Kidney epithelial cell (primary cell): ENCODE measurements around the gene PRAC2. TPM values are rescaled to one million over a fixed set of nuclear protein-coding genes. Genes with fewer than 3 reads are reported as not detected.

Experiments
- DNase-seq: peaks from one replicate; pipeline ENCODE4 v3.0.0-alpha.2; 2010; ENCODE audit warnings: low read depth
- H3K27me3 ChIP-seq: 2 replicates; pipeline ENCODE4 v1.6.0; 2011; ENCODE audit warnings: low read length; ENCODE audit not compliant: control insufficient read depth, insufficient read depth
- H3K36me3 ChIP-seq: 2 replicates; pipeline ENCODE4 v1.5.1; 2011; ENCODE audit warnings: low read length; ENCODE audit not compliant: control insufficient read depth, insufficient read depth
- H3K4me3 ChIP-seq: 2 replicates; pipeline ENCODE4 v1.5.1; 2011; ENCODE audit warnings: low read depth, mild to moderate bottlenecking, control low read depth, low read length
- CTCF ChIP-seq: IDR thresholded peaks from 2 replicates; pipeline ENCODE4 v1.5.1; 2011; ENCODE audit warnings: mild to moderate bottlenecking, moderate library complexity, low read length, control low read depth, inconsistent platforms; ENCODE audit not compliant: insufficient read depth, poor library complexity, severe bottlenecking
- total RNA-seq: library from RNA; depleted of rRNA; stranded (reverse); fragments of >200 nt; gene quantifications from 2 replicates; pipeline ENCODE4 v1.2.3, GENCODE V29; 2015

PRAC2 gene
- total RNA-seq, 1 donor from 2014 or later = not detected

- no peak for TF ChIP-seq CTCF
- DNase-seq = no peak
- H3K4me3 ChIP-seq = no peak overlapping the region
- H3K27me3 ChIP-seq = peaks cover 90% of the 10 kb centered on the region
- H3K36me3 ChIP-seq = no peaks in the 10 kb centered on the region
These were observed 14.5 kb downstream of the PRAC2 start for GRCh38 chr17:48737330-48738043.

GRCh38 chr17:48738424-48738802, 15.4 kb downstream of the PRAC2 start:
- H3K4me3 ChIP-seq = no peak overlapping the region
- DNase-seq = no peak
- H3K27me3 ChIP-seq = peaks cover 90% of the 10 kb centered on the region
- no peaks in the 10 kb centered on the region for H3K36me3 ChIP-seq
- no peak for TF ChIP-seq CTCF

GRCh38 chr17:48738803-48739526, 16.0 kb downstream of the PRAC2 start:
- Histone ChIP-seq H3K4me3 (no peak overlapping the region), H3K36me3 (no peaks in the 10 kb centered on the region), H3K27me3 (peaks cover 90% of the 10 kb centered on the region)
- no peak for TF ChIP-seq CTCF
- DNase-seq = no peak

- TF ChIP-seq CTCF = no peak
- peaks cover 90% of the 10 kb centered on the region for H3K27me3 ChIP-seq
- DNase-seq = no peak
These were observed 17.6 kb downstream of the PRAC2 start for GRCh38 chr17:48740537-48740936.

GRCh38 chr17:48745381-48746275, 22.6 kb downstream of the PRAC2 start:
- Histone ChIP-seq H3K27me3 (peaks cover 89% of the 10 kb centered on the region), H3K4me3 (no peak overlapping the region)
- TF ChIP-seq CTCF = no peak

More at GRCh38 chr17:48740537-48740936, 17.6 kb downstream of the PRAC2 start:
- no peaks in the 10 kb centered on the region for H3K36me3 ChIP-seq
- no peak overlapping the region for H3K4me3 ChIP-seq

More at GRCh38 chr17:48745381-48746275, 22.6 kb downstream of the PRAC2 start:
- DNase-seq = no peak
- no peaks in the 10 kb centered on the region for H3K36me3 ChIP-seq
